ENCODE measurements around the gene HSPBP1.

HSPBP1 gene

GRCh38 chr19:55304980-55305379 is 25.1 kb upstream of the HSPBP1 start:
- no peak for DNase-seq (ENCODE audit: low read depth)

GRCh38 chr19:55304279-55304978 is 24.5 kb upstream of the HSPBP1 start:
- DNase-seq (ENCODE audit: low read depth): no peak

- DNase-seq (ENCODE audit: low read depth): no peak
Observed at GRCh38 chr19:55303477-55303876, 23.6 kb upstream of the HSPBP1 start.

GRCh38 chr19:55302318-55302703 is 22.4 kb upstream of the HSPBP1 start:
- DNase-seq (ENCODE audit: low read depth): no peak

GRCh38 chr19:55301459-55302317 is 21.8 kb upstream of the HSPBP1 start:
- DNase-seq (ENCODE audit: low read depth): peak; percentile 69

- DNase-seq (ENCODE audit: low read depth): no peak
Observed at GRCh38 chr19:55300886-55301458, 21.1 kb upstream of the HSPBP1 start.

- no peak for DNase-seq (ENCODE audit: low read depth)
Observed at GRCh38 chr19:55299991-55300390, 20.1 kb upstream of the HSPBP1 start.

GRCh38 chr19:55297267-55297666 is 17.4 kb upstream of the HSPBP1 start:
- DNase-seq (ENCODE audit: low read depth): no peak

GRCh38 chr19:55289117-55289796 is 9.3 kb upstream of the HSPBP1 start:
- no peak for DNase-seq (ENCODE audit: low read depth)

- DNase-seq (ENCODE audit: low read depth): no peak
Observed at GRCh38 chr19:55287361-55288079, 7.6 kb upstream of the HSPBP1 start.

- DNase-seq (ENCODE audit: low read depth): no peak
Observed at GRCh38 chr19:55285229-55285890, 5.5 kb upstream of the HSPBP1 start.

GRCh38 chr19:55284405-55285058 is 4.6 kb upstream of the HSPBP1 start:
- DNase-seq (ENCODE audit: low read depth): no peak

- no peak for DNase-seq (ENCODE audit: low read depth)
Observed at GRCh38 chr19:55283548-55284377, 3.9 kb upstream of the HSPBP1 start, which contains the start of gene BRSK1. Gene BRSK1 (plus strand): TSS chr19:55283997. CDS start chr19:55284443, 446 bp downstream.

- no peak for DNase-seq (ENCODE audit: low read depth)
Observed at GRCh38 chr19:55279340-55279739, 570 bp downstream of the HSPBP1 start.

GRCh38 chr19:55278391-55279135 is 1.3 kb downstream of the HSPBP1 start:
- DNase-seq (ENCODE audit: low read depth): no peak

GRCh38 chr19:55277494-55277893 is 2.4 kb downstream of the HSPBP1 start:
- no peak for DNase-seq (ENCODE audit: low read depth)

- no peak for DNase-seq (ENCODE audit: low read depth)
Observed at GRCh38 chr19:55276720-55277430, 3.0 kb downstream of the HSPBP1 start.
